Measurements from ENCODE around the gene CCNL1.

DNA sequence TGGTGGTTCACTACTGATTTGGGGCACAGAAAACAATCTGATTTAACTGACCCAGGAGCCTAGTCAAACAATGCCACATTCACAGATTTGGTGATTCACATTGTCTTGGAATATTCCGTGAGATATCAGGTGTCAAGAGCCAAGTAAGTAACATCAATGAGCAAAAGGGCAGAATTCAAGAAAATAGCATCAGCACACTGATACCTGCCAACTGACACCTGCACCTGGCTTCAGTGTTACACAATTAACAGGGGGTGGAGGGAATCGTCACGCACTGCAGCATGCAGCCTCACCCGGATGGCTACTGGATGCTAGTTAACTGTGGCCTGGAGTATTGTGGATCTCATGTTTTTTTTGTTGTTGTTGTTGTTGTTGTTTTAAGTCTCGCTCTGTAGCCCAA, 17.6 kb downstream of the CCNL1 start:
- TF ChIP-seq RARB (CRISPR knock-in tag; IDR thresholded peaks at IDR 0.05), result no peak
- no peak for TF ChIP-seq ARNTL (CRISPR knock-in tag; IDR thresholded peaks at IDR 0.05; ENCODE audit: borderline replicate concordance, low read depth)
- TF ChIP-seq ZNF70 (CRISPR knock-in tag; IDR thresholded peaks at IDR 0.05), result no peak
- TF ChIP-seq ZFP3 (CRISPR knock-in tag; IDR thresholded peaks at IDR 0.05), result no peak
- TF ChIP-seq, protein P1, sequence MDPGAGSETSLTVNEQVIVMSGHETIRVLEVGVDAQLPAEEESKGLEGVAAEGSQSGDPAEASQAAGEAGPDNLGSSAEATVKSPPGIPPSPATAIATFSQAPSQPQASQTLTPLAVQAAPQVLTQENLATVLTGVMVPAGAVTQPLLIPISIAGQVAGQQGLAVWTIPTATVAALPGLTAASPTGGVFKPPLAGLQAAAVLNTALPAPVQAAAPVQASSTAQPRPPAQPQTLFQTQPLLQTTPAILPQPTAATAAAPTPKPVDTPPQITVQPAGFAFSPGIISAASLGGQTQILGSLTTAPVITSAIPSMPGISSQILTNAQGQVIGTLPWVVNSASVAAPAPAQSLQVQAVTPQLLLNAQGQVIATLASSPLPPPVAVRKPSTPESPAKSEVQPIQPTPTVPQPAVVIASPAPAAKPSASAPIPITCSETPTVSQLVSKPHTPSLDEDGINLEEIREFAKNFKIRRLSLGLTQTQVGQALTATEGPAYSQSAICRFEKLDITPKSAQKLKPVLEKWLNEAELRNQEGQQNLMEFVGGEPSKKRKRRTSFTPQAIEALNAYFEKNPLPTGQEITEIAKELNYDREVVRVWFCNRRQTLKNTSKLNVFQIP (CRISPR knock-in tag; IDR thresholded peaks at IDR 0.05; ENCODE audit: borderline replicate concordance, low read depth), result no peak
- no peak for TF ChIP-seq BACH2 (CRISPR knock-in tag; IDR thresholded peaks at IDR 0.05; ENCODE audit: borderline replicate concordance)
- no peak for TF ChIP-seq PATZ1 (CRISPR knock-in tag; IDR thresholded peaks at IDR 0.05; ENCODE audit: borderline replicate concordance)
- TF ChIP-seq ISL1 (CRISPR knock-in tag; IDR thresholded peaks at IDR 0.05), result no peak
- TF ChIP-seq PPARA (CRISPR knock-in tag; IDR thresholded peaks at IDR 0.05; ENCODE audit: borderline replicate concordance), result no peak
- no peak for TF ChIP-seq ZFP30 (CRISPR knock-in tag; IDR thresholded peaks at IDR 0.05)
